A673 (cell line): ENCODE results near the gene NDUFAF5. TPM values are rescaled to one million over a fixed set of nuclear protein-coding genes. Genes with fewer than 3 reads are reported as not detected.
A peak's percentile ranks its signal among the peaks of the same experiment; 100 is the strongest.

Source experiments
- BruUV-seq: library from RNA; stranded (reverse); fragments of 400-500 nt; replicated peaks from 2 replicates; lab custom pipeline; 2021; lab: Mats Ljungman, UMichigan
- CTCF ChIA-PET: fragments of 300-600 bp; sonication (Branson Sonifier 250); formaldehyde crosslinking; loops from one replicate; lab custom pipeline; 2022; ENCODE audit warnings: antibody characterized with exemption; lab: Charles Lee
- POLR2A ChIA-PET: fragments of 300-600 bp; sonication (Branson Sonifier 250); formaldehyde crosslinking; loops from one replicate; lab custom pipeline; 2022; ENCODE audit warnings: antibody characterized with exemption; ENCODE audit not compliant: low non-redundant PET; lab: Charles Lee
- DNase-seq: peaks from one replicate; pipeline ENCODE4 v3.0.0-alpha.2; 2015; ENCODE audit warnings: low spot score
- H3K27ac ChIP-seq: fragments of 200-600 bp; sonication (generic); 2 replicates; pipeline ENCODE4 v1.5.1; 2016; ENCODE audit warnings: mixed run types, low read depth, mild to moderate bottlenecking, mixed read lengths, antibody characterized with exemption, low read length; ENCODE audit not compliant: poor library complexity, severe bottlenecking
- H3K27me3 ChIP-seq: fragments of 200-600 bp; sonication (generic); replicated peaks from 2 replicates; pipeline ENCODE4 v1.6.1; 2017; ENCODE audit warnings: mixed run types, low read depth, mild to moderate bottlenecking, mixed read lengths, antibody characterized with exemption, low read length; ENCODE audit not compliant: insufficient read depth, poor library complexity
- H3K36me3 ChIP-seq: fragments of 200-600 bp; sonication (generic); 2 replicates; pipeline ENCODE4 v1.6.1; 2016; ENCODE audit warnings: mixed run types, mild to moderate bottlenecking, mixed read lengths, antibody characterized with exemption, low read length; ENCODE audit not compliant: insufficient read depth, poor library complexity, severe bottlenecking
- H3K4me1 ChIP-seq: fragments of 200-600 bp; sonication (generic); 2 replicates; pipeline ENCODE4 v1.6.1; 2017; ENCODE audit warnings: mixed run types, mild to moderate bottlenecking, mixed read lengths, antibody characterized with exemption, low read length; ENCODE audit not compliant: insufficient read depth, poor library complexity, severe bottlenecking
- H3K4me3 ChIP-seq: fragments of 200-600 bp; sonication (generic); 2 replicates; pipeline ENCODE4 v1.5.1; 2016; ENCODE audit warnings: low read depth, mixed run types, mild to moderate bottlenecking, mixed read lengths, low read length; ENCODE audit not compliant: poor library complexity, severe bottlenecking
- H3K9me3 ChIP-seq: fragments of 200-600 bp; sonication (generic); 2 replicates; pipeline ENCODE4 v1.6.1; 2016; ENCODE audit warnings: mixed run types, low read depth, mild to moderate bottlenecking, mixed read lengths, antibody characterized with exemption, low read length; ENCODE audit not compliant: poor library complexity, severe bottlenecking
- EZH2 ChIP-seq: fragments of 200-600 bp; sonication (generic); IDR thresholded peaks from 2 replicates; pipeline ENCODE4 v1.6.1; 2017; ENCODE audit warnings: borderline replicate concordance, low read depth, mild to moderate bottlenecking, mixed read lengths, antibody characterized with exemption, low read length; ENCODE audit not compliant: poor library complexity, severe bottlenecking
- intact Hi-C: fragments of 100-400 bp; cut with micrococcal nuclease; formaldehyde crosslinking; loops from one replicate; pipeline ENCODE4 v1.10.0; 2022; ENCODE audit not compliant: unreplicated experiment
- total RNA-seq: library from RNA; stranded (reverse); gene quantifications from 2 replicates; pipeline ENCODE4 v1.2.3, GENCODE V29; 2021
- TF ChIP-seq, protein P1 (sequence below): fragments of 300-800, 200-600 bp; sonication (generic); conservative IDR thresholded peaks from 2 replicates; pipeline ENCODE4 v1.5.1; 2017; ENCODE audit warnings: low read depth, mild to moderate bottlenecking, antibody characterized with exemption, low read length, moderate library complexity, mixed read lengths

The NDUFAF5 gene
- total RNA-seq, 1 experiment from 2014 or later, result 57.1 TPM

DNA sequence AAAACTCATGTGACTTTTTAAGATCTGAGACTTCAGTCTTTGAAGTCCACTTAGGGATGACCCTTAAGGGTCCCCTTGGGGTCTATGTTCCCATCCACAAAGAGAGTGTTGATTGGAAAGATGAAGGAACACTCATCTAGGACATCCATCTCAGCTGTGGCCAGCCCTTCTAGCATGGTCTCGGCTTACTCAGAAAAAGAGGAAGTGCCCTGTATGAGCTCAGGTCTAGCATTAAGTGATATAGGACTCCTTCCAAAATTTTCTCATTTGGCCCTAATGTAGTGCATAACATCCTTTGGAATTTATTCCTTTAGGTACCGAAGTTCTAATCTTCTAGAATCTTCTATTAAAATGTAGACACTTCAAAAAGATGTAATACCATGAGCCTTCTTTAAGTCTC is 77.4 kb downstream of the NDUFAF5 start:
- no peak for TF ChIP-seq EZH2
- TF ChIP-seq, protein P1, sequence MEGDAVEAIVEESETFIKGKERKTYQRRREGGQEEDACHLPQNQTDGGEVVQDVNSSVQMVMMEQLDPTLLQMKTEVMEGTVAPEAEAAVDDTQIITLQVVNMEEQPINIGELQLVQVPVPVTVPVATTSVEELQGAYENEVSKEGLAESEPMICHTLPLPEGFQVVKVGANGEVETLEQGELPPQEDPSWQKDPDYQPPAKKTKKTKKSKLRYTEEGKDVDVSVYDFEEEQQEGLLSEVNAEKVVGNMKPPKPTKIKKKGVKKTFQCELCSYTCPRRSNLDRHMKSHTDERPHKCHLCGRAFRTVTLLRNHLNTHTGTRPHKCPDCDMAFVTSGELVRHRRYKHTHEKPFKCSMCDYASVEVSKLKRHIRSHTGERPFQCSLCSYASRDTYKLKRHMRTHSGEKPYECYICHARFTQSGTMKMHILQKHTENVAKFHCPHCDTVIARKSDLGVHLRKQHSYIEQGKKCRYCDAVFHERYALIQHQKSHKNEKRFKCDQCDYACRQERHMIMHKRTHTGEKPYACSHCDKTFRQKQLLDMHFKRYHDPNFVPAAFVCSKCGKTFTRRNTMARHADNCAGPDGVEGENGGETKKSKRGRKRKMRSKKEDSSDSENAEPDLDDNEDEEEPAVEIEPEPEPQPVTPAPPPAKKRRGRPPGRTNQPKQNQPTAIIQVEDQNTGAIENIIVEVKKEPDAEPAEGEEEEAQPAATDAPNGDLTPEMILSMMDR, result no peak
- H3K4me3 ChIP-seq, result no peak overlapping the region
- POLR2A ChIA-PET, result no interaction called here
- no TSS peak for BruUV-seq
- no peaks in the 10 kb centered on the region for H3K9me3 ChIP-seq
- H3K36me3 ChIP-seq, result no peaks in the 10 kb centered on the region
- CTCF ChIA-PET, result no interaction called here
- no peaks in the 10 kb centered on the region for H3K27me3 ChIP-seq
- peaks cover 22% of the 10 kb centered on the region for H3K4me1 ChIP-seq
- no peak overlapping the region for H3K27ac ChIP-seq
- no peak for DNase-seq
- intact Hi-C loops, result no loop called here

DNA sequence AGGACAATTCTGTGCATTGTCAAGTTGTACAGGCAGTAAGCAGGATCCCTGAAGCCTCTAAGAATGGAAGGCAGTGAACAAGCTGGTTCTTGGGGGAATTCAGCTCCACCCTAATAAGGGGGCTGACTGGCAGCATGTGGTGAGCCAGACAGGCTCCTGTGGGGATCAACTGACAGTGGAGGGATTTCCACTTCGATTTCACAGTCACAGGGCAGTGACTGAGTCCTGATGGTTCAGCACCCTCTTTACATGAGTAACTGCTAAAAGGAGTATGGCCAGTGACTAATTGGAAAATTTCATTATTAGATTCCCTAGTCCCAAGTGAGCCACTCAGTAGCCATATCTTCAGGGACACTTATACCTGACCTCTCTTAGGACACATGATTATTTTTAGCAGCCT is 78.4 kb downstream of the NDUFAF5 start:
- H3K27me3 ChIP-seq, result no peaks in the 10 kb centered on the region
- DNase-seq, result no peak
- BruUV-seq, result no TSS peak
- CTCF ChIA-PET, result no interaction called here
- H3K36me3 ChIP-seq, result no peaks in the 10 kb centered on the region
- H3K4me1 ChIP-seq, result peaks cover 22% of the 10 kb centered on the region
- intact Hi-C loops, result no loop called here
- TF ChIP-seq, protein P1, result no peak
- no peak for TF ChIP-seq EZH2
- H3K9me3 ChIP-seq, result no peaks in the 10 kb centered on the region
- H3K4me3 ChIP-seq, result no peak overlapping the region
- H3K27ac ChIP-seq, result no peak overlapping the region
- POLR2A ChIA-PET, result no interaction called here

DNA sequence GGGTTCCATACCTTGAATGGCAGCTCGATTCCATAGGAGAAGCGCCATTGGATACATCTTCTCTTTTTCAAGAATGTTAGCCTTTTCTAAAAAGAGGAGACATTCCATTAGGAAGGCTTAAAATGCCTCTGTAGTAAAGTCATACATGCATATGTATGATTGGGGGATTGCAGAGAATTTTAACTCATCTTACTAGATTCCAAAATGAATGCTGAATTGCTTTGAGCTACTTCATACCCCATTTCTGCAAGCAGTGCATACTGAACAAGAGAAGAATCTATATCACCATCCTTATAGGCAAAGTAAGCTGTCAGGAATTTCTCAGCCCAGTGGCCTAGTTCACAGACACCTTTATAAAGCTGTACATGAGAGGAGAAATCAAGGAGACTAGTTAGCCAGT is 80.3 kb downstream of the NDUFAF5 start:
- no TSS peak for BruUV-seq
- intact Hi-C loops, result no loop called here
- TF ChIP-seq EZH2, result no peak
- TF ChIP-seq, protein P1, result no peak
- POLR2A ChIA-PET, result interaction anchor here (0.6 kb wide), 1 partner anchor 681 kb away, joined by 3 read pairs; no protein-coding TSS in a partner anchor
- Histone ChIP-seq H3K4me3 (no peak overlapping the region), H3K9me3 (no peaks in the 10 kb centered on the region), H3K27ac (no peak overlapping the region), H3K27me3 (no peaks in the 10 kb centered on the region), H3K4me1 (peaks cover 22% of the 10 kb centered on the region), H3K36me3 (no peaks in the 10 kb centered on the region)
- DNase-seq, result peak; percentile 23
- CTCF ChIA-PET, result interaction anchor here (0.5 kb wide), 1 partner anchor 24 kb away, joined by 5 read pairs; no protein-coding TSS in a partner anchor
